GM04503 (cell line): ENCODE measurements around the gene RERE.
"Not testable (repeated sequence)": the region's sequence is repeated elsewhere in the genome, so short reads cannot be mapped to it uniquely, and the experiment has no call there.

Experiments used
- DNase-seq: peaks from one replicate; pipeline ENCODE4 v3.0.0-alpha.2; 2012; ENCODE audit warnings: low read depth

The RERE gene

GRCh38 chr1:8633741-8634501 is 183.5 kb downstream of the RERE start:
- no peak for DNase-seq

GRCh38 chr1:8632102-8632501 is 185.3 kb downstream of the RERE start:
- no peak for DNase-seq

GRCh38 chr1:8631163-8631562 is 186.3 kb downstream of the RERE start:
- DNase-seq, result no peak

GRCh38 chr1:8629241-8630091 is 188.0 kb downstream of the RERE start:
- peak; percentile 69 for DNase-seq

GRCh38 chr1:8628606-8629005 is 188.8 kb downstream of the RERE start:
- no peak for DNase-seq

GRCh38 chr1:8627728-8628127 is 189.7 kb downstream of the RERE start:
- no peak for DNase-seq

- DNase-seq, result peak; percentile 92
Observed at GRCh38 chr1:8625981-8626898, 191.2 kb downstream of the RERE start.

GRCh38 chr1:8625491-8625890 is 191.9 kb downstream of the RERE start:
- no peak for DNase-seq

- DNase-seq, result not testable (repeated sequence)
Observed at GRCh38 chr1:8623651-8624192, 193.7 kb downstream of the RERE start.

GRCh38 chr1:8621785-8622348 is 195.6 kb downstream of the RERE start:
- not testable (repeated sequence) for DNase-seq

- DNase-seq, result not testable (repeated sequence)
Observed at GRCh38 chr1:8621034-8621582, 196.3 kb downstream of the RERE start.

- DNase-seq, result not testable (repeated sequence)
Observed at GRCh38 chr1:8619917-8620502, 197.4 kb downstream of the RERE start.

GRCh38 chr1:8619419-8619818 is 198.0 kb downstream of the RERE start:
- DNase-seq, result not testable (repeated sequence)

- DNase-seq, result peak; percentile 27
Observed at GRCh38 chr1:8616791-8617190, 200.6 kb downstream of the RERE start.

GRCh38 chr1:8611634-8612515 is 205.6 kb downstream of the RERE start:
- DNase-seq, result not testable (repeated sequence)

GRCh38 chr1:8607906-8608305 is 209.5 kb downstream of the RERE start:
- DNase-seq, result no peak

- DNase-seq, result no peak
Observed at GRCh38 chr1:8604041-8604945, 213.1 kb downstream of the RERE start.

- DNase-seq, result no peak
Observed at GRCh38 chr1:8603220-8603616, 214.2 kb downstream of the RERE start.
